Activated gamma-delta T cell (primary cell): Measurements from ENCODE around the gene ASF1B.

Experiments used
- DNase-seq: peaks from one replicate; lab custom pipeline; 2025; lab: John Stamatoyannopoulos, UW

The ASF1B gene

DNA sequence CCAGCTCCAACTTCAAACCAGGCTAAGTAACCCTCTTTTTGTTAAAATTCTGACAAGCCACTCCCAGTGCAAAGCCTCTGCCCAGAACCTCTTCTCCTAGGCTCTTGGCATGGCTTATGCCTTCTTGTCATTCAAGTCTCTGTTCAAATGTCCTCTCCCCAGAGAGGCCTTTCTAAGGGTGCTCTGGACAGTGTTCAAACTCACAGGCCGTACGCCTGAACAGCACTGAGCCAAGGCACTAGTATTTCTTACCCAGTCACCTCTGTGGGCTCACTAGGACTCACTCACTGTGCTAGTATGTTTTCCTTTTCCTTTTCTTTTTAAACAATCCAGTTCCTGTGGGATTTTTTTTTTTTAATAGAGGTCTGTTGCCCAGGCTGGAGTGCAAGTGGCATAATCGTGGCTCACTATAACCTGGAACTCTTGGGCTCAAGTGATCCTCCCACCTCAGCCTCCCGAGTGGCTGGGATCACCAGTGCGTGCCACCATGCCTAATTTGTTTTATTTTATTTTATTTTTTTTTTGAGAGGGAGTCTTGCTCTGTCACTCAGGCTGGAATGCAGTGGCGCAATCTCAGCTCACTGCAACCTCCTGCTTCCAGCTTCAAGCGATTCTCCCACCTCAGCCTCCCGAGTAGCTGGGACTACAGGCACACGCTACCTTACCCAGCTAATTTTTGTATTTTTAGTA lies 2.3 kb upstream of the ASF1B start:
- DNase-seq = no peak

DNA sequence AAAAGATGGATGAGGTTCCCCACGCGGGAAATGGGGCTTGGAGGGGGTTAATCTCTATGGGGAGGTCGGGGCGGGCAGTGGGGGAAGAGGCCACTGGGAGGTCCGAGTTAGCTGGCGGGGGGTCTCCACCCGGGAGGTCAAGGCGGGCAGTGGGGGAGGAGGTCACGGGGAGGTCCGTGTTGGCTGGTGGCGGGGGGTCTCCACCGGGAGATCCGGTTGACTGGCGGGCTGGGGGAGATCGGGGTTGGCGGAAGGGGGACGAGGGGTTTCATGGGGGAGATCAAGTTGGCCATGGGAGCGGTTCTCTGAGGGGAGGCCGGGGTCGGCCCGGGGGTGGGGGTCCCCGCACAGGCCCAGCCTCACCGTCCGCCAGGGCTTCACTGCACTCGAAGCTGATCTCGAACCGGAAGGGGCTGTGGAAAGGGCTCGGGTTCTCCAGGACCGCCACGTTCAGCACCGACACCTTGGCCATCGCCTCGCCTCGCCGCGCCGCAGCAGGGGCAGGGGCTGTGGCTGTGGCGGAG lies 342 bp downstream of the ASF1B start:
- DNase-seq = no peak

DNA sequence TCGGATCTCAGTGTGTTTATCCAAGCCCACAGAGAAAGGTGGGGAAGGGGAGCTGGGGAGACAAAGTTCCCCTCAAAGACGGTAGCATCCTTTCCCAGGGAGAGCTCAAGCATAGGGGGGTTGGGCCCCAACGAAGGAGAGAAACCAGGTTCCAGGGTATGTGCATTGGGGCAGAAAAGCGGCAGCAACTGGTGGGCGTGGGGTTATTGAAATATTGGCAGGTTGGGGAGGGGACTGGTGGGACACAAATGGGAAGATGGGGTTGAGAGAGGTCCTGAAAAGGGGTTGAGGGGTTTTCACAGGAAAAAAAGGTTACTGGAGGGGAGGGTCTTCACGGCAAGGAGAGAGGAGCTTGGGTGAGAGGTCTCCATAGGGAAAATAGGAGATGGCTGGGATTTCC lies 1.0 kb downstream of the ASF1B start:
- DNase-seq = no peak

DNA sequence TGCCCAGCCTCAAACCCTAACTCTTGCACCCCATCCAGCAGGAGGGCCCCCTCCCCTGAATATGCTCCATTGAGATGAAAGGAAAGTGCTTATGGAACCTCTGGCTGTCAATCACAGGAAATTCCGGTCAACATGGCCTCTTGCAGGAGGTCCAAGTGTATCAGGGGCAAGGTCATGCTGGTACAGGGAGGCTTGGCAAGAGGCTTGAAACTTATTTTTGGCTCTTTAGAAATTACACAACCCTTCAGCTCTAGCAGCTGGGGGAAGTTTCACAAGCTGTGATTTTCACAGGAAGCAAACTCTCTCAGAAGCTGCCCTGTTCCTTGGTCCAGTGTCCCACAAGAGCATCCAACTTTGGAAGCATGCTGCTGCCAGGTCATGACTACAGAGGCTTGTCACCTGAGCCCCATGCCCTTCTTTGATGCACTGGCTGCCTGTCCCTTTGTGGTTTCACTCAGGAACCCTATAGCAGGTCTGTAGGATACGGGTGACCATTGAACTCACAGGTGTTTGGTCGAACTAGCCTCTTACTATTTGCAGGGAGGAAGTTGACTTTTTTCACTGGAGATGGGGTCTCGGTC lies 8.4 kb downstream of the ASF1B start:
- DNase-seq = no peak

DNA sequence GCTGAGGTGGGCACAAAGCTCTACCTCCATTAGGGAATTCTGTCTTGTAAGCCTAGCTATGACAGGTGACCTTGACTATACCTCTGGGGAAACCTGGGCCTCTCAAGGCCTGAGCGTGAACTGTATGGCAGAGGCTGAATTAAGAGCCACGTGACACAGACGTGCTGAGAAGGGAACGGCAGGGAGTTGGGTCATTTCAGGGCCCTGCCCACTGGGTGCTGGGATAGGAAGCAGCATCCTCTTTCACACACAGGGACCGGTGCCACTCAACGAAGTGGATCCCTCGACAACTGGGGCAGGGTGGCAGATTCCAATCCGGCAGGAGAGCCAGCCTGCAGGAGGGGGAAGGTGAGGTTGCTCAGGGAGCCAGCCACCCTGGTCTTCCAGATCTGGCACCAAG lies 9.2 kb downstream of the ASF1B start:
- no peak for DNase-seq

DNA sequence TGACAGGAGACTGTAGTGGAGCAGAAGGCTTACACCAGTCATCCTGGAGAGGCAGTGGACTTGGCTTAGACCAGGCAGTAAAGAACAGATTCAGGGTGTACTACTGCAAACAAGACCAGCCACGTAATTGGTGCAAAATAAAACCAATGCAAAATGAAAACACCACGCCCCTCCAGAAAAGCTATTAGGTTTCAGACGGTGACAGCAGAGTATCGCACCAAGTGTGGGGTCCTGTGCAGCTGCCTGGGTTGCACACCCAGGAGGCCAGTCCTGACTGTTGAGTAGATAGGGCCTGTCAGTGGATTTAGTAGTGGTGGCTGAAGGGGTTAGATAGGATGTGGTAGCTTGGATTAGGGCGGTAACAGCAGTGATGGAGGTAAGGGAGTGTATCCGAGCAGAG lies 13.5 kb downstream of the ASF1B start:
- DNase-seq = no peak

DNA sequence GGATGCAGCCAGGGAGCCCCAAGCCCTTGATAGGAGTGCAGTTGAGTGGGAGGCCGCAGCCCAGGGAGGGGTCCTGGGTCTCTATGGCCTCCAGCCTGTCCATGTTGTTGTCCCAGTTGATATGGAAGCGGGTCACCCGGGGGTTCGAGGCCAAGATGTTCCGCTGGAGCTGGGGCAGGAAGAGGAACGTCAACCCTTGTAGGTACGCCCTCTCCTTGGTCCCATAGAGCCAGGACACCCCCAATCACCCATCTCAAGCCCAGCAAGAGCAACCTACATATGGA lies 15.9 kb downstream of the ASF1B start:
- DNase-seq = no peak

DNA sequence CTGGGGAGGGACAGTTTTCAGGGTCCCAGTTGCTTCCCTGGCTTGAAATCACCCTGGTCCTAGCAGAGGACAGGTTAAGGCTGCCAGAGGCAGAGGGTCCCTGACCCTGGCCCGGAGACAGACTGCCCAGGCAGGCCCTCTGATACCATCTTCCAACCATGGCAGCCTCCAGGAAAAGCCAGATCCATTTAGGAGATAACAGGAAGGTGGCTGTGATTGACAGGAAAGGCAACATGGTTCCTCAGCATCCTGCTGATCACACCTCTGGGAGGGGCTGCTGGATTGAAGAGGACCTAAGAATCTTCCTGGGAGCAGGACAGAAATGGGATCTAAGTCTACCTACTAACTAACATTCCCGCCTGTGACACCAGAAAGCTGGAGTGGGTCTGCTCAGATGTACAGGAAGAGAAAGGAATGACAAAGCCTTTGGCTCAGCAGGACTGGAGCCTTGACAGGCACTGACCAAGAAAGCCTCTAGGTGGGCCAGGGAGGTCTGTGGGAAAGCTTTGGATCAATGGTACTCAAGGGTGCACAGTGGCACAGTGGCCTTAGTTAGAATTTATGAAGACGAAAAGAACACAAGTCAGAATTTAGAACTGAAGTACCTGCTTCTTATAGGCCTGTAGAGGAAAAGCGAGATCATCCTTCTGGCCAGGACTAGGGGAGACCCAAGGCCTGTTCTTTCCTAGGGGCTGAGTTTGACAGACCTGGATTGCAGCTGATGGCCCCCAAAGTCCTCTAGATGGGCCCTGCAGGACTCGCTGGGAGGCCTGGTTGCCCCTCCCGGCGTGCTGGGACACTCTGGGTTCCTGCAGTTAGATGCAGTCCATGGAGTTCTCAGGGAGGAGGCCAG lies 16.5 kb downstream of the ASF1B start:
- DNase-seq = no peak

DNA sequence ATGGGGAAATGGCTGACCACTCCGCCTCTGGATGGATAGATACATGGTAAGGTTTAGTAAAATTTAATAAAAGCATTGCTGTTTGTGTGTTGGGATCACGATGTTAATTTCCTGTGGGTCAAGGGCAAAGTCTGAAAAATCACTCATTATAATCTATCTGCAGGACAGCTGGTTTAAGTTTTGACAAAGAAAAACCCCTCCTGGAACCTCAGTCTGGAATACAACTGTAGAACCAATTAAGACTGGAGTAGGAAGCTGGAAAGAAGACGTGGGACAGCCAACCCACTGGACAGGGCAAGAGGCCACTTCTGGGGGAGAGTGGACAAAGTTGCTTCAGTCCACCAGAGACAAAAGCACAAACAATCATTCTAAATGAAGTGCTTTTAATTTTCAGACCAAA lies 17.2 kb downstream of the ASF1B start:
- DNase-seq = no peak

DNA sequence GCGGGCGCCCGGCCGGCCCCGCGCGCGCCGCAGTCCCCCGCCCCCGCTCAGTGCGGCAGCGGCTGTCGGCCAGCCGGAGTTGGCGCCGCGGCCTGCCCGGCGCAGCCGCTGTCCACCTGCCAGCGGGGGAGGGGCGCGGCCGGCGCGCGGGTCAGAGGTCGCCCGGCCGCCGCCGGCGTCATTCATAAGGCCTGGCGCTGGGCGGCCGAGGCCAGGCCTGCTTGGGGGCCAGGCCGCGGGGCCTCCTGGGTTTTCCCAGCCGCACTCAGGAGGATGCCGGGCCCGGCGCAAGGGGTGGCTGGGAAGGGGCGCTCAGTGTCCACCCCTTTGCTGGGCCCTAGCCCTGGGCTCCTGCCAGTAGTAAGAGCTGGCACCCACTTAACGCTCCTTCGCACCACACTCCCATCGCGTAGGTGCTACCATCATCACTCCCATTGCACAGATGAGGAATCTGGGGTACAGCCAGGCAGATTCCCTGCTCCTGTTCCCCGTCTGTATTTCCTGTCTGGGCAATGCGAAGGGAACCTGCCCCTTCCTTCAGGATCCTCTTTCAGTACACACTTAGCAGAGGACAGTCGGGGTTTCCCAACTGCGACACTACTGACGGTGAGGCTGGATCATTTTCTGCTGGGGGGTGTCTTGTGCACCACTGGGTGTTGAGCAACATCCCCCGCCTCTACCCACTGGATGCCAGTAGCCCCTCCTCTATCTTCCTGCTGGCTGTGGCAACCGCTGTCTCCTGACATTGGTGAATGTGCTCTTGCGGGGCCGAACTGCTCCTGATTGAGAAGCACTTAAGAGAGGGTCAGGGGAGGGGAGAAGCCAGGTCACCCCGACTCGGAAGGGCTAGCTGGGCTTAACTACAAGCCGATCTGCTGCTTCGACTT lies 18.0 kb downstream of the ASF1B start:
- DNase-seq = no peak

DNA sequence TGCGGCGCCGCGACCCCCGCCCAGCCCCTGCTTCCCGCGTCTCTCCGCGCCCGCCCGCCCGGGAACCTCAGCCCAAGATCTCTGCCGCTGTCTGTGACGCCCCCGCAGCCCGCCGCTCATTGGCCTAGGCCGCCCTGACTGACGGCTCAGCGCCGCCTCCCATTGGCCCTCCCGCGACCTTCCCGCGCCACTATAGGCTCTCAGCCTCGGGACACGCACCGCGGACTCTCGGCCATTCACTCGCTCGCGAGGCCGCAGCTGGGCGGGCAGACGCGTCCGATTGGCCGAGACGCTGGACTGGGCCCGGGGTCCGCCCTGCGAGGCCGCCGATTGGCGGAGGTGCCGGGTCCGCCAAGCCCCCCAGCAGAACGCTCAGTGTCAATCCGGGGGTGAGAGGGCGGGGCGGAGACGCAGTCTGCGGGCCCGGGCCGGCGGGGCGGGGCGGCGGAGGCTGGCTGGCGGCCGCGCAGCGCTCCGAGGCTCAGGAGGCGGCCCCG lies 18.7 kb downstream of the ASF1B start, which contains the start of gene PRKACA:
TSS of gene PRKACA (minus strand) at position 95 of the 497 bp plus-strand sequence. CDS start 215 bp downstream, outside the sequence.
- peak; percentile 100 for DNase-seq

DNA sequence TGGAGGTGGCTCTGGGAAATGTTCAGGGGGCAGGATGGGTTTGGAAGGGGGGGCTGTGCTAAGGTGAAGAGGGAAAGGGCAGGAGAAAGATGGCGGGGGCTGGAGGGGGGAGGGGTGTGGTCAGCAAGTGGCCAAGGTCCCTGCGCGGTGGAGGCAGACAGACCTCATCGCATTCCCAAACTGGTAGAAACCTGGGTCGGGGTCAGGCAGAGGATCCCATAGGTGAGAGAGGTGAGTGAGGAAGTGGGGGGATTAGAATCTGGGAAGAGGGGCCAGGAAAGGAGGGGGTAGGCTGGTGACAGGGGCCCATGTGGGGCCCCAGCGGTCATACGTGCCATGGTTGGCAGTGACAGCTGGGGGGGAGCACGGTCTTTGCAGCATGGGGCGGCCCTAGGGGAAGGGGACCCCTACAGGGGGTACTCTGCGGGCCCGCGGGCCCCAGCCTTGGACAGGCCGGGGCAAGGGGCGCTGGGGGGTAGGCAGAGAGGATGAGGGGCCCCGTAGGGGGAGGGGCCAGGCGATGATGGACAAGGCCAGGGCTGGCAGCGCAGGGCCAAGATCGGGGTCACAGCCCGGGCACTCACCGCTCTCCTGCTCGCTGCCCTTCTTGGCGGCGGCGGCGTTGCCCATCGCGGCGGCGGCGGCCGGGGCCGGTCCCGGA lies 19.3 kb downstream of the ASF1B start:
- no peak for DNase-seq

DNA sequence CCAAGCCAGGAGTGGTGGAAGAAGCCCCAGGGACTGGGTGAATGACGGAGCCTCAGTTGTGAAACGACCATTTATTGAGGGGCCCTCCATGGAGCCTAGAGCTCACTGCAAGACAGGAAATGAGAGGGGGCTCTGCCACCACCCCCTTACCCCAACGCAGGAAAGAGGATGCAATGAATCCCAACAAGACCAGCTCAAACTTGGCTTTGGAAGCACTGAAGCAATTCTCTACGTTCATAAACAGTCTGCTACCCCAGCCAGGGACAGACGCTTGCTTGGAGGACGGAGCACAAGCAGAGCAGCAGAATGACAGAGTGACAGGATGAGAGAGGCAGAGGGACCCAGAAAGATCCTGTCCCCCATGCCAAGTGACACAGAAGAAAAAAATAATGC lies 19.9 kb downstream of the ASF1B start:
- no peak for DNase-seq

DNA sequence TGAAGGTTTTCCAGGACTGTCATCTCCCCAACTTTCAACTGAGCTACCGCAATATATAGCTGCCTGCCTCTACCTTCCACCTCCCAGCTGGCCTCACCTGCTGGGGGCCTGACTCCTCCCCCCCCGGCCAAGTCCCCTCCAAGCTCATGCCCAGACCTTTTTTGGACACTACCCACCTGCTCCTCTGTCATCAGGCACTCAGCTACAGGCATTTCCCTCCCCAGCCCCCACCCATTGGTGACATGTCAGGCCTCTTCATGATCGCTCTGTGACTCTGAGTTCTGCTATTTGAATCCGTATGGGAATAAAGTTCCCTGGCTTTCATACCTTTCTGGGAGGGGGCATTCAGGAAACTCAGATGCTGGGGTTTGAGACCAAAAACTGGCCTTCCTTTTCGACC lies 20.6 kb downstream of the ASF1B start:
- DNase-seq = no peak

DNA sequence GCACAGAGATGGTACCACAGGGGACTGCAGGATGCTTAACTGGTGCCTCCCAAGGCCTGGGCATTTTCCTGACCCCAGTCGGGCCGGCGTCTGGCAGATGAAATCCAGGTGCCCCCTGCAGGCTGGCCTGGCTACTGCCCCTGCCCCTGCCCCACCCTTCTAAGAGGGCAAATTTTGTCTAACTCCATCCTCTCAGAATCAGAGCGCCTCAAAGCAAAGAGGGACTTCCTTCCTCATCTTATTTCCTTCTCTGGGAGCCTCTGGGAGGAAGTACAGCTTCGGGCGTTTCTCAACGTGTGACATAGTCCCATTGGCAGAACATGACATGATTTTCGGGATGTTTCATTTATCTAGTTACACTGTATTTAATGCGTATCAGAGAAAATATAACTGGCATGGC lies 21.5 kb downstream of the ASF1B start:
- DNase-seq = no peak

DNA sequence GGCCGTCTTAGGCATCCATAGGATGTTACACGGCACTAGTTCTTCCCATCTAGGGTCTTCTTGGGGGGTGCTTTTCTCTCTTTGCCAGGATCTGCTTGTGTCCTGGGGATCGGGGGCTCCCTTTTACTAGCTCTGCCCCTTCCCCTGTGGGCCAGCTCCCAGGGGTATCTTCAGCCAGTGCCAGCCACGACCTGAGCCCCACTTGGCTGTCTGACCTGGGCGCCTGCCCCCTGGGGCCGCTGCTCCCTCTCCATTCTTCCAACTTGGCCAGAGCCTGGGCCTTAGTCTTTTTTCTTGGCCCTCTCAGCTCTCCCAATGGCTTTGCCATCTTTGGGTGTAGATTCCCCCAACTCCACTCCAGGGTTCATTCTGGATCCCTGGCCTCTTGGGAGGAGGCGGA lies 21.9 kb downstream of the ASF1B start:
- no peak for DNase-seq

DNA sequence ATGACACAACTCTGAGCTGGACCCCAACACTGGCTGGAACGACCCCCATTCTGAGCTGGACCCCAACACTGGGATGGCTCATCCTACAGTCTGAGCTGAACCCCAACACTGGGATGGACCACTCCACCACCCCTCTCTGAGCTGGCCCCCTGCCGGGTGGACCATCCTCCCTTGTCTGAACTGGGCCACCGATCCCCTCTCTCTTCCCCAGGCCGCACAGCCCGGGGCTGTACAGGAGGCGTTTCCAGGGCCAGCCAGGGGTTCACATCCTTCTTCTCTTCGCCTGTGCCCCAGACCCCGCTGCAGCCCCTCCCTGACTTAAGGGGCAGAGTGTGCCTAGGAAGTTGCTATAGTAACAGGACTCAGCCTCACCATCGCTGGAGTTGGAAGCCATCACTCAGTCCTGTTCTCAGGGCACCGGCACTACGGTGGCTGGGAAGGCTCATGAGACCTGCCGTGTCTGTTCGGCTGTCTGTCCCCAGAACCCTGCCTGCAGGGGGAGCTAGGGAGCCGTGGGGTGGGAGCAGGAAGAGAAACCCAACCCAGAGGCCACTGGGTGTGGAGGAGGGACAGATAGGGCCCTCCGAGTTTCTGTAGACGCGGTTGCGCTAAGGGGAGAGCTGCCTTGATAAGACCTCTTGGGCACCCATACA lies 22.5 kb downstream of the ASF1B start:
- DNase-seq = no peak

DNA sequence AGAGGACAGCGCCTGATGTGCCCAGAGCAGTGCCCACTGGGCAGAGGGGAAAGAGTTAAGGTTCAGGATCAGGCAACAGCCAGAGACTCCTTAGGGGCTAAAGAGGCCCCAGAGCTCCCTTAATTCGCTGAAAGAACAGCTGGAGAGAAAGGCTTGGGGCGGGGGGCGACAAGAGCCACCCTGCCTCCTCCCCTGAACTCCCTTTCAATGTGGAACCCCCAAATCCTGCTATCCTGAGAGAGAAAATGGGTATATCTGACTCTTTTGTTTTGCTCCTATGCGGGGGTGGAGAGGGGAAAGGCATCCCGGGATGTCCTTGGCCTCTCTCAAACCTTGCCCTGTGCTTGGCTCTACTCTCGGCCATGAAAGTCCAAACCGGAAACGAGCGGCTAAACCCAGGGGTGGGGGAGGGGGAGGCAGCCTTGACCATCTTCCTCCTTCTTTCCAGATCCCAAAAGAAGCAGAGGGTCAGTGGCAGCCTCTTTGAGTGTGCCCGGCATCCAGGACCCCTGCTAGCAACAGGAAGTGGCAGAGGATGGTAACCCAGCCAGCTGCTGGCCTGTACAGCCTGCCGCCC lies 23.5 kb downstream of the ASF1B start:
- no peak for DNase-seq

DNA sequence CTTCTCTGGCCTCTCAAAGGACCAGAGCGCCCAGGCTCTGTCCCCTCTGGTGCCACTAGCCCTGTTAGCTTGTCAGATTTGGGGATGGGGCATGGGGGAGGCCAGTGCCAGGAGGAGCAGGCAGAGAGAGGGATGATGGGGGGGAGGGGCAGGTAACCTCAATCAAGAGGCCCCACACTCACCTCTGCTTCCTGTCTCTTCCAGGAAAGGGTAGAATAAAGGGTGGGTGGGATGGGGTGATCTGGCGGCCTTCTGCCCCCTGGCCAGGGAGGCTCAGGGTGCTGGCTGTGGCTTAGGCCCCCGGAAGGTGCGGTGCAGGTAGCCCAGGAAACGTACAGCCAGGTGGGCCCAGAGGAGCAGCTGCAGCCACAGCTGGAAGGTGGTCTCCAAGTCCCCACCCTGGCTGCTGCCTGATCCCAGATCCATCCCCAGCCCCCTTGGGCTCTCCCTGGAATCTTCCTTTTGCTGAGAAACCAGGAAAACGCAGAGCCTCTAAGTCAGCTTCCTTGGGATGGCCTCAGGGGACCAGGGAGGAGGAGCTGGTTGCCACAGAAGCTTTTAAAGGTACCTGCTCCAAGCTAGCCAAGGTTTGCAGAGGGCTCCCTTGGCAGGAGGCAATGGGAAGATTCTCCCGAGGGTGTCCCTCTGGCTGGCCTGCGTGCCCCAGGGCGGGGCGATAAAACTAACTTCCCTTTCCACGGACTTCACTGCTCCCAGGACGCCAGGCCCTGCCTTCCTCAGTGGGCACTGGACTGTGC lies 24.2 kb downstream of the ASF1B start:
- no peak for DNase-seq

DNA sequence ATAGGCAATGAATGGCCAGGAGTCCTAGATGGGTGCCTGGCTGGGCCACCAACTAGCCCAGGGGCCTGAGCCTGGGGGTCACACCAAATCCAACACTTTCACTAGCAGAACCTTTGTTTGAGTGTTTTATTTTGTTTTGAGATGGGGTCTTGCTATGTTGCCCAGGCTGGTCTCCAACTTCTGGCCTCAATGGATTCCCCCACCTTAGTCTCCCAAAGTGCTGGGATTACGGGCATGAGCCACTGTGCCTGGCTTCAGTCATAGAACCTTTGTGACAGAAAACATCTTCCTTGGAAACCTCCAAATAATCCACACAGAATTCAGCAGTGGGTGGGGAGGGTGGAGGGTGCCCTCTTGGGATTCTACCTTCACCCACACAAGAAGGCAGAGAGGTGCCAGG lies 24.9 kb downstream of the ASF1B start:
- DNase-seq = no peak
